ENCODE results near the gene DIP2B.

The DIP2B gene

DNA sequence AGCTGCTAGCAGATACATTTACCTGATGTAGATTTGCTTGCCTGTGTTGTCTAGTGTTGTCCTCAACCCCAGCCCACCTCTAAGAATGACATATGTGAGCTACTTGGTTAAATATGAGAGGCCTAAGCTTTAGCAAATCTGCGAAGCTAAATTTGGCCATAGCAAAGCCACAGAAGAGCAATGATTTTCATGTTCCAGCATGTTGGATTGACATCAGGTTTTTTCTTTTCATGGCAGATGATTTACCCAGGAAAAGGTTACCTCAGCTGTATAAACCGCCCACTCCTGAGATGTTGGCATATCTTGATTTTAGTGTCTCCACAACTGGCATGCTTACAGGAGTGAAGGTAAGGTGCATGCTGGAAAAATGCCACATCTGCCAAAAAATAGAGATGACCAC lies 222.7 kb downstream of the DIP2B start:
- Histone ChIP-seq H3K9me3 (ENCODE audit: insufficient read depth, low read length) (no peaks in the 10 kb centered on the region), H3K4me2 (ENCODE audit: low read length) (no peak overlapping the region), H3K27ac (ENCODE audit: low read length) (no peak overlapping the region), H3K4me1 (ENCODE audit: low read length) (no peaks in the 10 kb centered on the region), H3K27me3 (ENCODE audit: low read depth, low read length) (no peaks in the 10 kb centered on the region), H3K36me3 (replicated peaks; ENCODE audit: low read depth, low read length) (peaks cover 15% of the 10 kb centered on the region), H3K79me2 (ENCODE audit: low read length) (no peaks in the 10 kb centered on the region), H3K4me3 (ENCODE audit: low read length) (no peak overlapping the region), H3K9ac (ENCODE audit: low read length) (no peak overlapping the region), H2AFZ (ENCODE audit: low read depth, low read length) (no peak overlapping the region), H4K20me1 (ENCODE audit: insufficient read depth, low read length) (no peaks in the 10 kb centered on the region)
- TF ChIP-seq, protein P1, sequence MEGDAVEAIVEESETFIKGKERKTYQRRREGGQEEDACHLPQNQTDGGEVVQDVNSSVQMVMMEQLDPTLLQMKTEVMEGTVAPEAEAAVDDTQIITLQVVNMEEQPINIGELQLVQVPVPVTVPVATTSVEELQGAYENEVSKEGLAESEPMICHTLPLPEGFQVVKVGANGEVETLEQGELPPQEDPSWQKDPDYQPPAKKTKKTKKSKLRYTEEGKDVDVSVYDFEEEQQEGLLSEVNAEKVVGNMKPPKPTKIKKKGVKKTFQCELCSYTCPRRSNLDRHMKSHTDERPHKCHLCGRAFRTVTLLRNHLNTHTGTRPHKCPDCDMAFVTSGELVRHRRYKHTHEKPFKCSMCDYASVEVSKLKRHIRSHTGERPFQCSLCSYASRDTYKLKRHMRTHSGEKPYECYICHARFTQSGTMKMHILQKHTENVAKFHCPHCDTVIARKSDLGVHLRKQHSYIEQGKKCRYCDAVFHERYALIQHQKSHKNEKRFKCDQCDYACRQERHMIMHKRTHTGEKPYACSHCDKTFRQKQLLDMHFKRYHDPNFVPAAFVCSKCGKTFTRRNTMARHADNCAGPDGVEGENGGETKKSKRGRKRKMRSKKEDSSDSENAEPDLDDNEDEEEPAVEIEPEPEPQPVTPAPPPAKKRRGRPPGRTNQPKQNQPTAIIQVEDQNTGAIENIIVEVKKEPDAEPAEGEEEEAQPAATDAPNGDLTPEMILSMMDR (IDR thresholded peaks at IDR 0.05; ENCODE audit: low read depth, low read length): no peak
- no peak for TF ChIP-seq EZH2phosphoT487 (IDR thresholded peaks at IDR 0.05; ENCODE audit: low read depth)

DNA sequence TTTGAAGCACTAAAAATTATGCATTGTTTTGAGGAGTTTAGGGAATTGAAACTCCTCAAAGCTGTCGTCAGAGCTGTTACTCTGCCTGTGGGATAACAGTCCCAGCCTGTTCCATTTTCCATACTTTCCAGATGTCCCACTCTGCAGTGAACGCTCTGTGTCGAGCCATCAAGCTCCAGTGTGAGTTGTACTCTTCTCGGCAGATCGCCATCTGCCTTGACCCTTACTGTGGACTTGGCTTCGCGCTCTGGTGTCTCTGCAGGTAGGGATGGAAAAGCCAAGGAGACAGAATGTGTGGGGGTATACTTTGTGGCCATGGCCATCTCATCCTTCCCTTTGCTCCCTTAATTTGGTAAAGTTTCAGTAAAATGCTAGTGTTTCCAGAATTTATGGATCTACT lies 223.6 kb downstream of the DIP2B start:
- TF ChIP-seq, protein P1 (IDR thresholded peaks at IDR 0.05; ENCODE audit: low read depth, low read length): no peak
- no peak for TF ChIP-seq EZH2phosphoT487 (IDR thresholded peaks at IDR 0.05; ENCODE audit: low read depth)
- H3K27ac ChIP-seq (ENCODE audit: low read length): no peak overlapping the region
- no peaks in the 10 kb centered on the region for H4K20me1 ChIP-seq (ENCODE audit: insufficient read depth, low read length)
- H3K4me3 ChIP-seq (ENCODE audit: low read length): no peak overlapping the region
- no peak overlapping the region for H3K9ac ChIP-seq (ENCODE audit: low read length)
- peaks cover 15% of the 10 kb centered on the region for H3K36me3 ChIP-seq (replicated peaks; ENCODE audit: low read depth, low read length)
- no peak overlapping the region for H3K4me2 ChIP-seq (ENCODE audit: low read length)
- H3K79me2 ChIP-seq (ENCODE audit: low read length): no peaks in the 10 kb centered on the region
- no peaks in the 10 kb centered on the region for H3K9me3 ChIP-seq (ENCODE audit: insufficient read depth, low read length)
- no peaks in the 10 kb centered on the region for H3K4me1 ChIP-seq (ENCODE audit: low read length)
- H2AFZ ChIP-seq (ENCODE audit: low read depth, low read length): no peak overlapping the region
- no peaks in the 10 kb centered on the region for H3K27me3 ChIP-seq (ENCODE audit: low read depth, low read length)

DNA sequence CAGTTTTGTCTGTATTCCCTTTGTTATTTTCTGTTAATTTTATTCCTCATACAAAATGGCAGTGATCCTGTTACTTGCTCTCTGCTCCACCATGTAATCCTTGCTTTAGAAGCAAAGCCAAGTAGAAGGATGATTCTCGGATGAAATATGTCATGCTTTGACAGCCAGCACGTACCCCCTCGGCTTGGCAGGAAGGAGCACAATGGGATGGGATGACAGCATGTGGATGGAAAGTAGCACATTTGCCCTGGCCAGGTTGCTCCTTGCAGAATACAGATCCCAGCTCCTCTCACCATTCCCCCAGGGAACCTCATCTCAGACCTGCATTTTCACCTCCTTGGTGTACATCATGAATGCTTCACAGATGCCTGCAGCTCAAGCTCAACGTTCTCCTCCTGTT lies 224.1 kb downstream of the DIP2B start:
- Histone ChIP-seq H3K4me2 (ENCODE audit: low read length) (no peak overlapping the region), H3K27ac (ENCODE audit: low read length) (no peak overlapping the region), H3K4me1 (ENCODE audit: low read length) (no peaks in the 10 kb centered on the region), H3K27me3 (ENCODE audit: low read depth, low read length) (no peaks in the 10 kb centered on the region), H4K20me1 (ENCODE audit: insufficient read depth, low read length) (no peaks in the 10 kb centered on the region), H3K4me3 (ENCODE audit: low read length) (no peak overlapping the region), H3K9me3 (ENCODE audit: insufficient read depth, low read length) (no peaks in the 10 kb centered on the region), H2AFZ (ENCODE audit: low read depth, low read length) (no peak overlapping the region), H3K9ac (ENCODE audit: low read length) (no peak overlapping the region), H3K79me2 (ENCODE audit: low read length) (no peaks in the 10 kb centered on the region), H3K36me3 (replicated peaks; ENCODE audit: low read depth, low read length) (peaks cover 15% of the 10 kb centered on the region)
- no peak for TF ChIP-seq EZH2phosphoT487 (IDR thresholded peaks at IDR 0.05; ENCODE audit: low read depth)
- TF ChIP-seq, protein P1 (IDR thresholded peaks at IDR 0.05; ENCODE audit: low read depth, low read length): no peak

DNA sequence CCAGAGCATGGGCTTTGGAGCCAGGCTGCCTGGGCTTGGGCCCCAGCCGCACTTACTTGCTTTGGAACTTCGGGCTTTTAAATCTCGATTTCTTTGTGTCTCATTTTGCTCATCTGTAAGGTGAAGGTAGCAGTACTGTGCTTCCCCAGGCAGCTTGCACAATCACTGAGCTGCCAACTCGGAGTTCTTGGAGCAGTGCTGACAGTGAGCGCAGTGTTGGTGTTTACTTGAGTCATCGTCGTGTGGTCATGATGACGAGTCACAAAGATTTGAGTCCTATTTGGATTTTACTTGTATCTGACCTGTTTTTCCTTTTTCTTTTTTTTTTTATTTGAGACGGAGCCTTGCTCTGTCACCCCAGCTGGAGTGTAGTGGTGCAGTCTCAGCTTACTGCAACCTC lies 227.8 kb downstream of the DIP2B start:
- Histone ChIP-seq H3K4me1 (ENCODE audit: low read length) (no peaks in the 10 kb centered on the region), H4K20me1 (ENCODE audit: insufficient read depth, low read length) (no peaks in the 10 kb centered on the region), H3K4me3 (ENCODE audit: low read length) (no peak overlapping the region), H3K27ac (ENCODE audit: low read length) (no peak overlapping the region), H3K36me3 (replicated peaks; ENCODE audit: low read depth, low read length) (peaks cover 8% of the 10 kb centered on the region), H3K79me2 (ENCODE audit: low read length) (no peaks in the 10 kb centered on the region), H3K27me3 (ENCODE audit: low read depth, low read length) (no peaks in the 10 kb centered on the region), H3K9ac (ENCODE audit: low read length) (no peak overlapping the region), H3K9me3 (ENCODE audit: insufficient read depth, low read length) (no peaks in the 10 kb centered on the region), H2AFZ (ENCODE audit: low read depth, low read length) (no peak overlapping the region), H3K4me2 (ENCODE audit: low read length) (no peak overlapping the region)
- TF ChIP-seq, protein P1 (IDR thresholded peaks at IDR 0.05; ENCODE audit: low read depth, low read length): no peak
- no peak for TF ChIP-seq EZH2phosphoT487 (IDR thresholded peaks at IDR 0.05; ENCODE audit: low read depth)

All from OCI-LY3 (cell line).